ENCODE measurements around the gene SLFN5. TPM values are rescaled to one million over a fixed set of nuclear protein-coding genes. Genes with fewer than 3 reads are reported as not detected.

SLFN5 gene
- total and polyA plus RNA-seq, 10 donors: 3.2 to 110 (median 71.0) TPM

GRCh38 chr17:35283767-35284166, 40.9 kb downstream of the SLFN5 start:
- Histone ChIP-seq H3K4me3 (no peak overlapping the region), H3K27me3 (replicated peaks in 1 of 7) (no peaks in the 10 kb centered on the region), H3K4me1 (peaks cover 0 to 11% (median 0%) of the 10 kb centered on the region in 6 donors), H3K27ac (no peak overlapping the region), H3K36me3 (no peaks in the 10 kb centered on the region), H3K9me3 (peaks cover 0 to 5% (median under 1%) of the 10 kb centered on the region in 8 donors)
- DNase-seq: no peak
- TF ChIP-seq CTCF (IDR thresholded peaks at IDR 0.05 in 8 of 11, conservative IDR thresholded peaks at IDR 0.05 in 3 of 11) (no peak), POLR2A (IDR thresholded peaks at IDR 0.05) (no peak), POLR2AphosphoS5 (IDR thresholded peaks at IDR 0.05) (no peak)
- intact Hi-C loops (cut with DNase I; ENCODE audit: low total_unique reads): no loop called here

- no peak overlapping the region for H3K4me3 ChIP-seq
- 90 to 96% (median 94%) methylated on average over 2 of the region's 2 CpGs for WGBS, 5 donors
- H3K27ac ChIP-seq: no peak overlapping the region
- H3K27me3 ChIP-seq (replicated peaks in 1 of 7): no peaks in the 10 kb centered on the region
- intact Hi-C loops (cut with DNase I; ENCODE audit: low total_unique reads): no loop called here
- TF ChIP-seq CTCF (IDR thresholded peaks at IDR 0.05 in 8 of 11, conservative IDR thresholded peaks at IDR 0.05 in 3 of 11) (no peak), POLR2A (IDR thresholded peaks at IDR 0.05) (no peak), POLR2AphosphoS5 (IDR thresholded peaks at IDR 0.05) (no peak)
- peaks cover 0 to 22% (median 4%) of the 10 kb centered on the region in 6 donors for H3K4me1 ChIP-seq
- DNase-seq: no peak
- H3K9me3 ChIP-seq: peaks cover 0 to 8% (median 2%) of the 10 kb centered on the region in 8 donors
- H3K36me3 ChIP-seq: no peaks in the 10 kb centered on the region
Measured at GRCh38 chr17:35284955-35285354, 42.1 kb downstream of the SLFN5 start.

GRCh38 chr17:35286120-35286781, 43.4 kb downstream of the SLFN5 start:
- no peak for DNase-seq

More at GRCh38 chr17:35286120-35286781, 43.4 kb downstream of the SLFN5 start:
- TF ChIP-seq POLR2A (IDR thresholded peaks at IDR 0.05): no peak
- no peak for TF ChIP-seq CTCF (IDR thresholded peaks at IDR 0.05 in 8 of 11, conservative IDR thresholded peaks at IDR 0.05 in 3 of 11)
- TF ChIP-seq POLR2AphosphoS5 (IDR thresholded peaks at IDR 0.05): no peak
- H3K27me3 ChIP-seq (replicated peaks in 1 of 7): no peaks in the 10 kb centered on the region
- H3K36me3 ChIP-seq: no peaks in the 10 kb centered on the region
- 52 to 79% (median 72%) methylated on average over 2 of the region's 2 CpGs for WGBS, 5 donors
- H3K4me1 ChIP-seq: peaks cover 0 to 22% (median 4%) of the 10 kb centered on the region in 6 donors
- H3K9me3 ChIP-seq: peaks cover 0 to 8% (median 2%) of the 10 kb centered on the region in 8 donors
- no peak overlapping the region for H3K4me3 ChIP-seq
- intact Hi-C loops (cut with DNase I; ENCODE audit: low total_unique reads): no loop called here
- H3K27ac ChIP-seq: peak overlapping the region in 1 of 8 donors; percentile 9

Measured in spleen (tissue), 11 donors.